HG02798 (cell line): ENCODE data around the gene PRICKLE1.

Experiments used
- ATAC-seq: cut with Tn5 transposase; IDR thresholded peaks from one replicate; pipeline ENCODE4 v1.9.1; 2021; ENCODE audit warnings: mild to moderate bottlenecking; ENCODE audit not compliant: unreplicated experiment, poor library complexity

Gene PRICKLE1

DNA sequence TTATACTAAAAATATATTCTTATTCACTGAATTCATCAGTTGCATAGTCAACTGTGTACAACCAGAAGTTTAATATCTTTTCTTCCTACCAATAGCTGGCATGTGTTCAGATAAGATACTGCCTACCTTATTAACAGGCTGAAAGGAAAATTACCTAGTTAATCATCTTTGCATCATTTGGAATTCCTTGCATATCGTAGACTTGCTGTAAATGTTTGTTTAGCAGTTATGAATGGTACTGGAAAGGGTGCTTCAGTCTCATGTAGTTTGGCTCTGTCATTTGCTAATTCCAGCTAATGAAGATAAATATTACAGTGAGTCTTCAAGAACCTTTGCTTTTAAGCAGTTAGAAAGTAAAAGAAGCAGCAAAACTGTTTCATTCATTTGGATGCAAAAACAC, 179.2 kb downstream of the PRICKLE1 start:
- ATAC-seq = no peak

DNA sequence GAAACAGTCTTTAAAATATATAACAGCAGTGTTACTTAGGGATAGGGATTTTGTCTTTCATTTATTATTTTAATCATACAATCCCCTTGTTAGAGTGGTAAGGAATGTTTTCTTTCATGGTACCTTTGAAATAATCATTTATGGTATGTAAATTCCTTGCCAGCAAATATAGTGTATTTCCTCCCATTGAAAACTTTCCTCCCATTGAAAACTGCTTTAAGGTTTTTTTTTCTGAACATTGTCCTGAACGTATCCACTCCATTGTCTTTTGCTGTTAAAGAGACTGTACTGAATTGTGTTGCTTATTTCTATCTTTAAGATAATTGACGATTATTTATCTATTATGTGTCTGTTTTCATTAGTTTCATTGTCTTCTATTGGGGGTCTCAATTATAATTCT, 180.1 kb downstream of the PRICKLE1 start:
- ATAC-seq = no peak

DNA sequence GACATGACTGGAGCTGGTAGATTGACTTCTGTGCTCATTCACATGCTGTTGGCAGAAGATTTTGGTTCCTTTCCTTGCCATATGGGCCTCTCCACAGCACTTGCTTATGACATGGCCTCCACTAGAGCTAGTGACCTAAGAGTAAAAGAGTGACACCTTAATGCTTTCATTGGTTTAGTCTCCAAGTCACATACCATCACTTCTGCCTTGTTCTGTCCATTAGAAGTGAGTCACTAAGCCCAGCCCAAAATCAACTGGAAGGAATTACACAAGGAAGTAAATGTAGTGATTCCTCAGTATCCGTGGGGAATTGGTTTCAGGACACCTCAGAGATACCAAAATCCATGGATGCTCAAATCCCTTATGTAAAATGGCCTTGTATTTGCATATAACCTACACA, 182.2 kb downstream of the PRICKLE1 start:
- ATAC-seq = no peak
